ENCODE data around the gene ZNF785. TPM values are rescaled to one million over a fixed set of nuclear protein-coding genes. Genes with fewer than 3 reads are reported as not detected.

ZNF785 gene
- total RNA-seq, 1 donor from 2014 or later = 9.3 TPM

GRCh38 chr16:30581457-30581856, 4.0 kb downstream of the ZNF785 start:
- no peak for DNase-seq (ENCODE audit: low read depth)
- H3K27me3 Mint-ChIP-seq (ENCODE audit: low read depth, unreplicated experiment) = no peaks in the 10 kb centered on the region
- H3K36me3 Mint-ChIP-seq (ENCODE audit: low read depth, unreplicated experiment) = peaks cover 11% of the 10 kb centered on the region
- no peaks in the 10 kb centered on the region for H3K9me3 ChIP-seq (ENCODE audit: insufficient read depth, low read depth, low read length)
- peaks cover 13% of the 10 kb centered on the region for H4K20me1 ChIP-seq (ENCODE audit: insufficient read depth, low read length)
- FAIRE-seq = no peak
- H3K4me2 ChIP-seq (ENCODE audit: low read length) = no peak overlapping the region
- H2AFZ ChIP-seq (ENCODE audit: low read depth, low read length) = no peak overlapping the region
- peaks cover 6% of the 10 kb centered on the region for H3K36me3 ChIP-seq (ENCODE audit: insufficient read depth, low read length)
- peaks cover 8% of the 10 kb centered on the region for H3K4me1 ChIP-seq (ENCODE audit: insufficient read depth, low read length)
- no peak overlapping the region for H3K9ac ChIP-seq (ENCODE audit: low read length)
- H3K79me2 ChIP-seq (ENCODE audit: insufficient read depth, low read length) = peaks cover 43% of the 10 kb centered on the region
- TF ChIP-seq EZH2 (IDR thresholded peaks at IDR 0.05; ENCODE audit: insufficient read depth, low read length) (no peak), CTCF (IDR thresholded peaks at IDR 0.05; ENCODE audit: insufficient read depth, low read depth, low read length) (no peak)
- no peaks in the 10 kb centered on the region for H3K9me3 Mint-ChIP-seq (ENCODE audit: unreplicated experiment)
- H3K27ac Mint-ChIP-seq (ENCODE audit: unreplicated experiment) = no peak overlapping the region
- no peak overlapping the region for H3K4me3 Mint-ChIP-seq (ENCODE audit: unreplicated experiment)
- H3K4me1 Mint-ChIP-seq (ENCODE audit: low read depth, unreplicated experiment) = no peaks in the 10 kb centered on the region
- H3K27me3 ChIP-seq (ENCODE audit: insufficient read depth, low read length) = no peaks in the 10 kb centered on the region
- H3K27ac ChIP-seq (ENCODE audit: low read depth, low read length) = no peak overlapping the region
- H3K4me3 ChIP-seq (ENCODE audit: insufficient read depth, low read depth, low read length) = no peak overlapping the region

- H2AFZ ChIP-seq (ENCODE audit: low read depth, low read length) = no peak overlapping the region
- H3K36me3 ChIP-seq (ENCODE audit: insufficient read depth, low read length) = peaks cover 4% of the 10 kb centered on the region
- H3K9me3 Mint-ChIP-seq (ENCODE audit: unreplicated experiment) = no peaks in the 10 kb centered on the region
- peaks cover 8% of the 10 kb centered on the region for H4K20me1 ChIP-seq (ENCODE audit: insufficient read depth, low read length)
- FAIRE-seq (no peak), DNase-seq (ENCODE audit: low read depth) (no peak)
- no peak for TF ChIP-seq CTCF (IDR thresholded peaks at IDR 0.05; ENCODE audit: insufficient read depth, low read depth, low read length)
- TF ChIP-seq EZH2 (IDR thresholded peaks at IDR 0.05; ENCODE audit: insufficient read depth, low read length) = no peak
- H3K9me3 ChIP-seq (ENCODE audit: insufficient read depth, low read depth, low read length) = no peaks in the 10 kb centered on the region
- H3K4me2 ChIP-seq (ENCODE audit: low read length) = no peak overlapping the region
- no peaks in the 10 kb centered on the region for H3K27me3 Mint-ChIP-seq (ENCODE audit: low read depth, unreplicated experiment)
- H3K4me3 ChIP-seq (ENCODE audit: insufficient read depth, low read depth, low read length) = no peak overlapping the region
- no peak overlapping the region for H3K27ac Mint-ChIP-seq (ENCODE audit: unreplicated experiment)
- H3K79me2 ChIP-seq (ENCODE audit: insufficient read depth, low read length) = no peaks in the 10 kb centered on the region
- no peak overlapping the region for H3K27ac ChIP-seq (ENCODE audit: low read depth, low read length)
- H3K9ac ChIP-seq (ENCODE audit: low read length) = no peak overlapping the region
- no peak overlapping the region for H3K4me3 Mint-ChIP-seq (ENCODE audit: unreplicated experiment)
- peaks cover 6% of the 10 kb centered on the region for H3K4me1 ChIP-seq (ENCODE audit: insufficient read depth, low read length)
- peaks cover 3% of the 10 kb centered on the region for H3K4me1 Mint-ChIP-seq (ENCODE audit: low read depth, unreplicated experiment)
- peaks cover 1% of the 10 kb centered on the region for H3K36me3 Mint-ChIP-seq (ENCODE audit: low read depth, unreplicated experiment)
- H3K27me3 ChIP-seq (ENCODE audit: insufficient read depth, low read length) = no peaks in the 10 kb centered on the region
Measured at GRCh38 chr16:30574678-30575077, 10.8 kb downstream of the ZNF785 start.

GRCh38 chr16:30571445-30572322, 13.8 kb downstream of the ZNF785 start, which contains the start of gene ZNF688:
Gene ZNF688 (minus strand): TSS chr16:30571714. CDS start chr16:30571629, 85 bp downstream.
- no peak for FAIRE-seq
- Mint-ChIP-seq H3K27ac (ENCODE audit: unreplicated experiment) (peak within 1 kb of the TSS; percentile 91), H3K9me3 (ENCODE audit: unreplicated experiment) (no peaks in the 10 kb centered on the region), H3K27me3 (ENCODE audit: low read depth, unreplicated experiment) (peaks cover 2% of the 10 kb centered on the region), H3K4me1 (ENCODE audit: low read depth, unreplicated experiment) (peaks cover 3% of the 10 kb centered on the region), H3K4me3 (ENCODE audit: unreplicated experiment) (peak within 1 kb of the TSS; percentile 88), H3K36me3 (ENCODE audit: low read depth, unreplicated experiment) (no peaks in the 10 kb centered on the region)
- H3K36me3 ChIP-seq (ENCODE audit: insufficient read depth, low read length) = no peaks in the 10 kb centered on the region
- H3K27ac ChIP-seq (ENCODE audit: low read depth, low read length) = peak within 1 kb of the TSS; percentile 65
- TF ChIP-seq CTCF (IDR thresholded peaks at IDR 0.05; ENCODE audit: insufficient read depth, low read depth, low read length) (no peak), EZH2 (IDR thresholded peaks at IDR 0.05; ENCODE audit: insufficient read depth, low read length) (no peak)
- DNase-seq (ENCODE audit: low read depth) = peak; percentile 96
- peak within 1 kb of the TSS; percentile 69 for H2AFZ ChIP-seq (ENCODE audit: low read depth, low read length)
- peak within 1 kb of the TSS; percentile 91 for H3K4me2 ChIP-seq (ENCODE audit: low read length)
- H3K9ac ChIP-seq (ENCODE audit: low read length) = peak within 1 kb of the TSS; percentile 79
- H3K9me3 ChIP-seq (ENCODE audit: insufficient read depth, low read depth, low read length) = no peaks in the 10 kb centered on the region
- H4K20me1 ChIP-seq (ENCODE audit: insufficient read depth, low read length) = no peaks in the 10 kb centered on the region
- H3K4me3 ChIP-seq (ENCODE audit: insufficient read depth, low read depth, low read length) = peak within 1 kb of the TSS; percentile 74
- H3K79me2 ChIP-seq (ENCODE audit: insufficient read depth, low read length) = no peaks in the 10 kb centered on the region
- no peaks in the 10 kb centered on the region for H3K27me3 ChIP-seq (ENCODE audit: insufficient read depth, low read length)
- peaks cover 6% of the 10 kb centered on the region for H3K4me1 ChIP-seq (ENCODE audit: insufficient read depth, low read length)

Data from astrocyte (in vitro differentiated cells and primary cell).